Suppressor macrophage treated with lipopolysaccharide for 1 hour (primary cell): ENCODE results near the gene NDOR1.

Source experiments
- DNase-seq, 3 donors: peaks; one replicate each; pipeline ENCODE4 v3.0.0-alpha.2; 2020 to 2022

Gene NDOR1

GRCh38 chr9:137167747-137168572 lies 37.5 kb upstream of the NDOR1 start:
- peak in 1 of 3 donors; percentile 46 for DNase-seq

- no peak for DNase-seq
Measured at GRCh38 chr9:137168573-137168903, 37.0 kb upstream of the NDOR1 start.

- DNase-seq: peak; percentile 16 to 46 (median 28)
Measured at GRCh38 chr9:137168904-137169856, 36.3 kb upstream of the NDOR1 start.

GRCh38 chr9:137169896-137170358 lies 35.6 kb upstream of the NDOR1 start, which contains the start of gene LRRC26:
Gene LRRC26 (minus strand): TSS chr9:137170051. CDS start chr9:137169943, 108 bp downstream.
- DNase-seq: no peak

- DNase-seq: no peak
Measured at GRCh38 chr9:137170486-137171148, 34.9 kb upstream of the NDOR1 start.

GRCh38 chr9:137171149-137171900 lies 34.2 kb upstream of the NDOR1 start:
- no peak for DNase-seq

- DNase-seq: no peak
Measured at GRCh38 chr9:137172901-137173795, 32.4 kb upstream of the NDOR1 start.

GRCh38 chr9:137173796-137174664 lies 31.5 kb upstream of the NDOR1 start:
- no peak for DNase-seq

- DNase-seq: no peak
Measured at GRCh38 chr9:137174722-137175293, 30.7 kb upstream of the NDOR1 start.

- DNase-seq: no peak
Measured at GRCh38 chr9:137175345-137175961, 30.0 kb upstream of the NDOR1 start.

GRCh38 chr9:137176302-137177182 lies 29.0 kb upstream of the NDOR1 start:
- DNase-seq: peak; percentile 31 to 39 (median 31)

- no peak for DNase-seq
Measured at GRCh38 chr9:137178201-137178938, 27.1 kb upstream of the NDOR1 start.

GRCh38 chr9:137178939-137179630 lies 26.4 kb upstream of the NDOR1 start:
- no peak for DNase-seq

GRCh38 chr9:137179761-137180160 lies 25.7 kb upstream of the NDOR1 start:
- DNase-seq: no peak

- DNase-seq: no peak
Measured at GRCh38 chr9:137180491-137180890, 25.0 kb upstream of the NDOR1 start.

GRCh38 chr9:137181680-137182079 lies 23.8 kb upstream of the NDOR1 start:
- DNase-seq: no peak

- no peak for DNase-seq
Measured at GRCh38 chr9:137182836-137183235, 22.7 kb upstream of the NDOR1 start.
